OCI-LY7 (cell line): ENCODE measurements around the gene SLC25A23.
"Not testable (repeated sequence)": the region's sequence is repeated elsewhere in the genome, so short reads cannot be mapped to it uniquely, and the experiment has no call there.

Source experiments
- EZH2phosphoT487 ChIP-seq: fragments of 200-600 bp; sonication (generic); IDR thresholded peaks from 2 replicates; pipeline ENCODE4 v1.6.1; 2018; ENCODE audit warnings: low read depth, borderline replicate concordance, mild to moderate bottlenecking, mixed run types, antibody characterized with exemption, low read length, moderate library complexity, mixed read lengths
- TF ChIP-seq, protein P1 (sequence below): fragments of 200-600 bp; sonication (generic); conservative IDR thresholded peaks from 2 replicates; pipeline ENCODE4 v1.5.1; 2014; ENCODE audit warnings: mild to moderate bottlenecking, antibody characterized with exemption, low read length, moderate library complexity, mixed read lengths

DNA sequence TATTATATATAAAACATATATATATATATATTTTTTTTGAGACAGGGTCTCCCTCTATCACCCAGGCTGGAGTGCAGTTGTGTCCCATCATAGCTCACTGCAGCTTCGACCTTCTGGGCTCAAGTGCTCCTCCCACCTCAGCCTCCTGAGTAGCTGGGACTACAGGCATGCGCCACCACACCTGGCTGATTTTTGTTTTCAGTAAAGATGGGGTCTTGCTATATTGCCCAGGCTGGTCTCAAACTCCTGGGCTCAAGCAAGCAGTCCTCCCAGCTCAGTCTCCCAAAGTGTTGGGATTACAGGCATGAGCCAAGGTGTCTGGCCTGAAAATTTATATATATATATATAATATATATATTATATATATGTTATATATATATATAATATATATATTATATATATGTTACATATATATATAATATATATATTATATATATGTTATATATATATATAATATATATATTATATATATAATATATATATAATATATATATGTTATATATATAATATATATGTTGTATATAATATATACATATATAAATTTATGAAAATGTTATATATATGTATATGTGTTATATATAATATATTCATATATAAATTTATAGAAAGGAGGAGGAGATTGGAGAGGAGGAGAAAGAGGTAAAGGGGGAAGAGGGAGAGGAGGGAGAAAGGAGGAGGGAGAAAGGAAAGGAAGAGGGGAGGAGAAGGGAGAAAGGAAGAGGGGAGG, 30.7 kb downstream of the SLC25A23 start:
- TF ChIP-seq, protein P1, sequence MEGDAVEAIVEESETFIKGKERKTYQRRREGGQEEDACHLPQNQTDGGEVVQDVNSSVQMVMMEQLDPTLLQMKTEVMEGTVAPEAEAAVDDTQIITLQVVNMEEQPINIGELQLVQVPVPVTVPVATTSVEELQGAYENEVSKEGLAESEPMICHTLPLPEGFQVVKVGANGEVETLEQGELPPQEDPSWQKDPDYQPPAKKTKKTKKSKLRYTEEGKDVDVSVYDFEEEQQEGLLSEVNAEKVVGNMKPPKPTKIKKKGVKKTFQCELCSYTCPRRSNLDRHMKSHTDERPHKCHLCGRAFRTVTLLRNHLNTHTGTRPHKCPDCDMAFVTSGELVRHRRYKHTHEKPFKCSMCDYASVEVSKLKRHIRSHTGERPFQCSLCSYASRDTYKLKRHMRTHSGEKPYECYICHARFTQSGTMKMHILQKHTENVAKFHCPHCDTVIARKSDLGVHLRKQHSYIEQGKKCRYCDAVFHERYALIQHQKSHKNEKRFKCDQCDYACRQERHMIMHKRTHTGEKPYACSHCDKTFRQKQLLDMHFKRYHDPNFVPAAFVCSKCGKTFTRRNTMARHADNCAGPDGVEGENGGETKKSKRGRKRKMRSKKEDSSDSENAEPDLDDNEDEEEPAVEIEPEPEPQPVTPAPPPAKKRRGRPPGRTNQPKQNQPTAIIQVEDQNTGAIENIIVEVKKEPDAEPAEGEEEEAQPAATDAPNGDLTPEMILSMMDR = not testable (repeated sequence)
- not testable (repeated sequence) for TF ChIP-seq EZH2phosphoT487
